Measurements from ENCODE around the gene ZNF28. TPM values are rescaled to one million over a fixed set of nuclear protein-coding genes. Genes with fewer than 3 reads are reported as not detected.
"Not testable (repeated sequence)": the region's sequence is repeated elsewhere in the genome, so short reads cannot be mapped to it uniquely, and the experiment has no call there.

The ZNF28 gene
- total RNA-seq, 1 experiment from 2014 or later: 17.8 TPM

DNA sequence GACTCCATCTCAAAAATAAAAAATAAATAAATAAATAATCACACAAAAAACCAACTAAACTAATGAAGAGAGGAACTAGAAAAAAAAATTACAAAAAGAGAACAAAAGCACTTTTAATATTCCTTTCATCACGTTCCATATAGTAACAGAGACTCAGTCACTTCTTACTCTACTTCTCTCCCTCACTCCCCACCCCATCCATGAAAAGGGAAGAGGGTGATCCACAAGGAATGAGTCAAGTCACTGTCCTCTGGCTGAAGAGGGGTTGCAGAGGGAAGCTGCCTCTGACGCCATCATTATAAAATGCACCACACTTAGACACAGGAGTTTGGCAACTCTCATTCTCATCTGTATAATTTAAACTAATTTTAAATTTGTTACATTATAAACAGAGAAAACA is 38.6 kb downstream of the ZNF28 start:
- H3K9me2 ChIP-seq (ENCODE audit: insufficient read depth); H3K9me3 ChIP-seq (ENCODE audit: control insufficient read depth in 1 of 2, insufficient read depth in 1 of 2, low read depth in 1 of 2, low read length in 2 of 2); H3K4me3 ChIP-seq (replicated peaks in 1 of 2; ENCODE audit: low read depth in 1 of 2, low read length in 2 of 2); H4K20me1 ChIP-seq (ENCODE audit: insufficient read depth); ATAC-seq; H2AFZ ChIP-seq (ENCODE audit: low read depth, low read length, poor library complexity, severe bottlenecking); POLR2A ChIA-PET; H3K27me3 ChIP-seq (ENCODE audit: insufficient read depth, low read length); BruUV-seq (replicated peaks); DNase-seq (ENCODE audit: low read depth, low spot score); H3K4me2 ChIP-seq (ENCODE audit: low read length); RAD21 ChIA-PET (ENCODE audit: low non-redundant PET in 1 of 2, low total read pairs in 2 of 2, uncharacterized antibody in 2 of 2, unreplicated experiment in 2 of 2); H3K36me3 ChIP-seq (ENCODE audit: control insufficient read depth in 1 of 2, insufficient read depth in 2 of 2, low read length in 2 of 2); H3K79me2 ChIP-seq (ENCODE audit: insufficient read depth, low read length); intact Hi-C loops (cut with micrococcal nuclease); H3K9ac ChIP-seq (ENCODE audit: low read length); CTCF ChIA-PET; H3K27ac ChIP-seq (ENCODE audit: low read depth, low read length): not testable (repeated sequence)
- H3K4me1 ChIP-seq (ENCODE audit: control insufficient read depth in 1 of 2, insufficient read depth in 2 of 2, low read length in 2 of 2): peaks cover 0 to 10% of the 10 kb centered on the region in 2 experiments; a peak in 3 of 4 replicates

GRCh38 chr19:52778811-52779210 is 42.6 kb downstream of the ZNF28 start:
- DNase-seq (ENCODE audit: low read depth, low spot score) (no peak), ATAC-seq (no peak)
- RAD21 ChIA-PET (ENCODE audit: low non-redundant PET in 1 of 2, low total read pairs in 2 of 2, uncharacterized antibody in 2 of 2, unreplicated experiment in 2 of 2): no interaction called here
- Histone ChIP-seq H3K4me1 (ENCODE audit: control insufficient read depth in 1 of 2, insufficient read depth in 2 of 2, low read length in 2 of 2) (no peaks in the 10 kb centered on the region), H3K79me2 (ENCODE audit: insufficient read depth, low read length) (peaks cover 3% of the 10 kb centered on the region; the same call in 1 of the 2 replicates), H4K20me1 (ENCODE audit: insufficient read depth) (no peaks in the 10 kb centered on the region), H3K9ac (ENCODE audit: low read length) (no peak overlapping the region), H3K4me3 (replicated peaks in 1 of 2; ENCODE audit: low read depth in 1 of 2, low read length in 2 of 2) (no peak overlapping the region), H3K4me2 (ENCODE audit: low read length) (no peak overlapping the region), H3K9me2 (ENCODE audit: insufficient read depth) (no peaks in the 10 kb centered on the region), H2AFZ (ENCODE audit: low read depth, low read length, poor library complexity, severe bottlenecking) (no peak overlapping the region), H3K9me3 (ENCODE audit: control insufficient read depth in 1 of 2, insufficient read depth in 1 of 2, low read depth in 1 of 2, low read length in 2 of 2) (0 out of 4 replicates have a peak, but pooled peaks cover 0 to 3% of the 10 kb centered on the region in 2 experiments), H3K36me3 (ENCODE audit: control insufficient read depth in 1 of 2, insufficient read depth in 2 of 2, low read length in 2 of 2) (0 out of 4 replicates have a peak, but pooled peaks cover 0 to 4% of the 10 kb centered on the region in 2 experiments), H3K27ac (ENCODE audit: low read depth, low read length) (no peak overlapping the region), H3K27me3 (ENCODE audit: insufficient read depth, low read length) (no peaks in the 10 kb centered on the region)
- CTCF ChIA-PET: no interaction called here
- POLR2A ChIA-PET: no interaction called here
- no TSS peak for BruUV-seq (replicated peaks)
- intact Hi-C loops (cut with micrococcal nuclease): loop anchor here (10.0 kb wide), 1 partner anchor 644 kb away; the partner anchor contains the start of gene ZNF616
- TF ChIP-seq ZNF274 (IDR thresholded peaks at IDR 0.05; ENCODE audit: low read depth, low read length) (no peak), TCF7L2 (IDR thresholded peaks at IDR 0.05; ENCODE audit: borderline replicate concordance, extremely low read depth, insufficient read depth, insufficient read length) (no peak), CTCF (IDR thresholded peaks at IDR 0.05 in 2 of 3, conservative IDR thresholded peaks at IDR 0.05 in 1 of 3; ENCODE audit: borderline replicate concordance in 1 of 3, insufficient read depth in 1 of 3, low read depth in 2 of 3, low read length in 2 of 3) (no peak), POLR2A (IDR thresholded peaks at IDR 0.05; ENCODE audit: borderline replicate concordance, extremely low read depth, insufficient read depth, insufficient read length) (no peak), SIN3A (IDR thresholded peaks at IDR 0.05; ENCODE audit: low read depth) (no peak), REST (IDR thresholded peaks at IDR 0.05; ENCODE audit: low read depth) (no peak), YY1 (IDR thresholded peaks at IDR 0.05; ENCODE audit: extremely low read depth, insufficient replicate concordance, low read depth, low read length) (no peak), SRF (IDR thresholded peaks at IDR 0.05; ENCODE audit: low read depth) (no peak), CEBPB (IDR thresholded peaks at IDR 0.05; ENCODE audit: low read depth) (no peak), EGR1 (IDR thresholded peaks at IDR 0.05; ENCODE audit: low read depth) (no peak), FOSL1 (IDR thresholded peaks at IDR 0.05; ENCODE audit: low read depth) (no peak), CBX3 (IDR thresholded peaks at IDR 0.05; ENCODE audit: low read depth) (no peak), ZBTB33 (IDR thresholded peaks at IDR 0.05; ENCODE audit: extremely low read depth, insufficient replicate concordance, low read length) (no peak)

Data from HCT116 (cell line).